Activated naive CD4-positive, alpha-beta T cell treated with anti-CD3 and anti-CD28 coated beads, Interleukin-2, amount 50 U/mL, for 72 hours (primary cell): ENCODE measurements around the gene CPTP. TPM values are rescaled to one million over a fixed set of nuclear protein-coding genes. Genes with fewer than 3 reads are reported as not detected.
"Not testable (repeated sequence)": the region's sequence is repeated elsewhere in the genome, so short reads cannot be mapped to it uniquely, and the experiment has no call there.

Experiments used
- ATAC-seq, 2 donors: fragments of 150-1000 bp; cut with Tn5 transposase; 2 replicates each; pipeline ENCODE4 v1.10.0; 2021; ENCODE audit warnings: mild to moderate bottlenecking in 2 of 2, moderate library complexity in 2 of 2
- DNase-seq, 2 donors: peaks; one replicate each; pipeline ENCODE4 v3.0.0; 2021 to 2022; ENCODE audit warnings: low spot score in 2 of 2
- H3K27ac Mint-ChIP-seq, 2 donors: one replicate each; pipeline ENCODE4 v1.8.0; 2022; ENCODE audit warnings: mild to moderate bottlenecking in 2 of 2, mixed read lengths in 2 of 2
- H3K36me3 Mint-ChIP-seq, 2 donors: one replicate each; pipeline ENCODE4 v1.8.0; 2022; ENCODE audit warnings: mixed read lengths in 2 of 2
- H3K9me3 Mint-ChIP-seq, 2 donors: one replicate each; pipeline ENCODE4 v1.8.0; 2022; ENCODE audit warnings: mixed read lengths in 2 of 2
- total RNA-seq, 2 donors: library from RNA; stranded (reverse); gene quantifications; one replicate each; pipeline ENCODE4 v1.2.3, GENCODE V29; 2022

Gene CPTP
- total RNA-seq, 2 donors from 2014 or later: 9.8 to 12.2 TPM

DNA sequence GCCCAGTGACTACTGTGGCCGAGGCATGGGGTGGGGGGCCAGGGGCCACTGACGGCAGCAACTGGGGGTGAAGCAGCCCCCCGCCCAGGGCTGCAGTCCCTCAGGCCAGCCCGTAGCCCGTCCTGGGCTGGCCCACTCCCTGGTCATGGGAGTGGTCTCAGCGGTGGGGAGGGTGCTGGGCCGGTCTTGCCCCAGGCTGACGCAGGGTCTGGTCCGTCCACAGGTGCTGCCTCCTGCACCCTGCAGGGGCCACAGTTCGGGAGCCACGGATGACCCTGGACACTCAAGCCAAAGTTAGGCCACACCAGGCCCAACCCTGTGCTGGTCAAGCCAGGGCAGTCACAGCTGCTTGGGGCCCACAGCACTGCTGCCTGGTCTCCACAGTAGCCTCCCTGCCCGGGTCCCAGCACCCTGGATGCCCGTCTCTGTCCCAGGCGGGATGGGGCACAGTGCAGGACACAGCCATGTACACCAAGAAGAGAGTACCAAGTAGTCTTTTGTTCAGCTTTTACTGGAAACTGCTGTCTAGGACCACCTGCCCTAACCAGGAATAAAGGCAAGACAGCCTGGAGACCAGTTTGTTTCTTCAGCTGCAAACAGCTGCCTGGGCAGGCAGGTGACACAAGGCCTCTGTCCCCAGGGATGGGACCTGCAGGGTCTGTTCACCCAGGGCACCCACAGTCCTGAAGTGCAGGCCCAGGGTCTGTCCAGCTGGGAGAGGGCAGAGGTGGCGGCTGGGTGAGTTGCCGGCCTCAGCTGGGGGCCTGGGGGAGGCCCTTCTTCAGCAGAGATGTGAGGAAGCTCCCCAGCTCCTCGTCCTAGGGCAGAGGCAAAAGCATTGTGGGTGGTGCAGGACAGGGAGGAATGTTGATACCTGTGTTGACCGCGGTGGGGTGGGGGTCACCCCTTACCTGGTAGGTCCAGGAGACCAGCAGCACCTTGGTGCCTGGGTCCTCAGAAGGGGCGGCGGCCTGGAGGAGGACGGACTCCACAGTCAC is 13.2 kb upstream of the CPTP start:
- DNase-seq: no peak
- Mint-ChIP-seq H3K9me3 (no peaks in the 10 kb centered on the region), H3K36me3 (peaks cover 0 to 7% of the 10 kb centered on the region in 2 donors), H3K27ac (peak overlapping the region in 1 of 2 donors; percentile 27)
- no peak for ATAC-seq

DNA sequence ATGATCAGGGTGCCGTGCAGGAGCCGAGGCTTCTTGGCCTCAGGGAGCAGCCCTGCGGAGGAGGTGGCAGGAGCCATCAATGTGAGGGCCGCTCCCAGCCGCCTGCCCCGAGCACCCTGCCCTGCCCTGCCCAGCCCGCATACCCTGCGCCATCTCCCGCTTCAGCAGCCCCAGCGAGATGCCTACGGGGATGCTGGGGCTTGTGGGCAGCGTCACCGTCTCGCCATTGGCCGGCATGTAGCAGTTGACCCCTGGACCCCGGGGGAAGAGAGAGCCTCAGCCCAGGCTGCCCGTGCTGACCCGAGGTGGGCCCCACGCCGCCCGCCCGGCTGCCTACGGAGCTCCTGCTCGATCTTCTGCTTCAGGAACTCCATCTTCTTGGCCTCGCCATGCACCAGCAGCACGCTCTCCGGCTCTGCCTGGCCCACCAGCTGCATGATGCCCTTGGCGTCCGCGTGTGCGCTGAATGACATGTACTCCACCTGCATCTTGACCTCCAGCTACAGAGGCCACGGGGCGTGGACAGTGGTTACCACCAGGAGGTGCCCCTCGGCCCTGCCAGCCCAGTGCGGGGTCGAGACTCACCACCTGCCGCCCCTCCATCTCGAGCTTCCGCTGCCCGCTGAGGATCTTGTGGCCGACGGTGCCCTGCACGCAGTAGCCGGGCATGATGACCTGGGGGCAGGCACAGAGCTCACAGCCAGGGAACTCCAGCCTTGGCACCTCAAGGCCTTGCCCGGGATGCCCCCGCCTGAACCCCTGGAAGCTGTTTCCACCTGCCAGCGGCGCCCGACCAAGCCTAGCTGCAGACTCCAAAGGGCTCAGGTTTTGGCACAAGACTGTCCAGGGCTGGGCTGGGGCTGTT is 11.9 kb upstream of the CPTP start:
- H3K27ac Mint-ChIP-seq: no peak overlapping the region
- no peak for ATAC-seq
- H3K9me3 Mint-ChIP-seq: no peaks in the 10 kb centered on the region

DNA sequence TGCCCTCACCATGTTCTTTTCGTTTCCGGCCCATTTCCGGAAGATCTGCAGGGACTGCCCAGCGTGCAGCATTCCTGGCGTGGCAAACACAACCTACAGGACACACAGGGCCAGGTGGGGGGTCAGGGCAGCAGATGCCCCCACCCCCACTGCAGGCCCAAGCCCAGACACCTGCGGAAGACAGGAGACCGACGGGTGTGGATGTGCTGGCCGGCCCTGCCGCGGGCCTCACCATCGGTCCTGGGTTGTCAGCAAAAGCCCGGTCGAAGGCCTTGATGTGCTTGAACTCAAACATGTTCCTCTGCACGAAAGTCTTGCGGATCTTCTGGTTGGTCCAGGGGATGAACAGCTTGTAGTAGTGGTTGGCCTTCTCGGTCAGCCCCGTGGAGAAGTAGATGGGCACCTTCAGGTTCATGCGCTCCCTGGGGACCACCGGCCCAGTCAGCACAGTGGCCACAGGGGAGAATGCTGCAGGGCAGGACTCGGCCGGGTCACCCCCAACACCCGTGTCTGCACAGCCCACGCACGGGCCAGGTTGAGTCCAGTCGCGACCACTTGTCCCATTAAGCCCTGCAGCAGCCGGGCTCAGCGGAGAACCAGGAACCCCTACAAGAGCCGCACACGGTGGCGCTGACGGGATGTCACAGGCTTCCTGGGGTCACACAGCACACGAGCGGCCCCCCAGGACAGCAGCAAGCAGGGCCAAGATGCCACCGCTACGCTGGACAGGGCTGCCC is 10.9 kb upstream of the CPTP start:
- H3K36me3 Mint-ChIP-seq: no peaks in the 10 kb centered on the region
- no peaks in the 10 kb centered on the region for H3K9me3 Mint-ChIP-seq
- H3K27ac Mint-ChIP-seq: no peak overlapping the region
- DNase-seq (no peak), ATAC-seq (no peak)

More for the DNA sequence above, 11.9 kb upstream of the CPTP start:
- DNase-seq: no peak
- no peaks in the 10 kb centered on the region for H3K36me3 Mint-ChIP-seq

DNA sequence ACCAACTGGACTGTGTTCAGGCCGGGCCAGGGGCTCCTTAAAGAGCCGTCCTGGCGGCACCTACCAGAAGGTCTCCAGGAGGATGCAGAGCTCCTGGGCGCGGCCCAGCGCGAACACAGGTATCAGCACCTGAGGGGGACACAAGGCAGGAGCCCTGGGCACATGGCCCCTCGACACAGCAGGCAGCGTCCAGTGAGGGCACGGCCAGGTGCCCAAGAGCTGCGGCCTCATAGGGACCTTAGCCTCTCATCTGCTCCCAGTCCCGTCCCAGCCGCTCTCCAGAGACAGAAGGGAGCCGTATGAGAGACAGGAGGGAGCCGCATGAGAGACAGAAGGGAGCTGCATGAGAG is 10.4 kb upstream of the CPTP start:
- Mint-ChIP-seq H3K36me3 (no peaks in the 10 kb centered on the region), H3K27ac (no peak overlapping the region), H3K9me3 (no peaks in the 10 kb centered on the region)
- ATAC-seq (no peak), DNase-seq (no peak)

DNA sequence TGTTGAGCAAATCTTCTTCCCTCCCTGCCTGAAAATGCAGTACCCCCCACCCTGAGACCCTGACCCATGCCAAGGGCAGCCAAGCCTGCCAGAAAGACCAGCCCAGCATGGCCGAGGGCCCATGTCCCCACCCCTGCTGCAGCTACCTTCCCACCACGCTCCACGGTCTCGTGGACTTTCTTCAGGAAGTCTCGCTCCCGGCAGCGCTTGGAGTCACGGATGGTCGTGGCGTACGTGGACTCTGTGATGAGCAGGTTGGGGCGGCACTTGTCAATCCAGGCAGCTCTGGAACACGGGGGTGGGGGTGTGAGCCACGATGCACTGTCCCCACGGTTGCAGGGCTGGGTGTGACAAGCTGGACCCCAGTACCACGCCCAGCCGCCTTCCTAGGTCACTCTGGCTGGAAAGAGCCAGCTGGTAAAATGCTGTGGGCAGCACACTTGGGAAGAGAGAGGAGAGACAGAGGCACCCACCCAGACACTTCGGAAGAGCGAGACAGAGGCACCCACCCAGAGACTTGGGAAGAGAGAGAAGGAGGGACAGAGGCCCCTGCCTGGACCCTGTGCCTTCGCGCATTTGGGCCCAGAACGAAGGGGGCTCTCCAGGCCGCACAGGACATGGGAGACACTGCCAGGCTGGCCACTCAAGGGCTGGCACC is 9.8 kb upstream of the CPTP start:
- Mint-ChIP-seq H3K27ac (peak overlapping the region in 1 of 2 donors; percentile 78), H3K36me3 (no peaks in the 10 kb centered on the region), H3K9me3 (no peaks in the 10 kb centered on the region)
- ATAC-seq: no peak
- no peak for DNase-seq

DNA sequence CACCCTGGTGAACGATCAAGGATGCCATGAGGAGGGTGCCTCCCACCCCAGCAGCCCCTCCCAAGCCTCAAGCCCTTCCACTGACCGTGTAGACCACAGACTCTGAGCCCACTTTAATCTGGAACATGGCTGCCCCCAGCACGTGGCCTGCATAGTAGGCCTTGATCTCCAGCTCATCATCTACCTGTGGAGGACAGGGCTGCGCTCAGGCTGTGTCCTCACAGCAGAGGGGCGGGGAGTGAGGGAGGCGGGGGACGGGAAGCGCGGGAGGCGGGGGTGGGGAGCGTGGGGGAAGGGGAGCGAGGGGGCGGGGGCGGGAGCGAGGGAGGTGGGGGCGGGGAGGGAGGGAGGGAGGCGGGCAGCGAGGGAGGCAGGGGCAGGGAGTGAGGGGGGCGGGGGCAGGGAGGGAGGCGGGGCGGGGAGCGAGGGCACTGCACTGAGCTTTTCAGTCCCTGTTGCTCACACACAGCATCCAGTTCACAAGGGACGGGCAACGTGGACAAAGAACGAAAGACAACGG is 9.1 kb upstream of the CPTP start:
- ATAC-seq: no peak
- H3K9me3 Mint-ChIP-seq: no peaks in the 10 kb centered on the region
- DNase-seq: no peak
- peak overlapping the region in 1 of 2 donors; percentile 78 for H3K27ac Mint-ChIP-seq
- H3K36me3 Mint-ChIP-seq: no peaks in the 10 kb centered on the region

DNA sequence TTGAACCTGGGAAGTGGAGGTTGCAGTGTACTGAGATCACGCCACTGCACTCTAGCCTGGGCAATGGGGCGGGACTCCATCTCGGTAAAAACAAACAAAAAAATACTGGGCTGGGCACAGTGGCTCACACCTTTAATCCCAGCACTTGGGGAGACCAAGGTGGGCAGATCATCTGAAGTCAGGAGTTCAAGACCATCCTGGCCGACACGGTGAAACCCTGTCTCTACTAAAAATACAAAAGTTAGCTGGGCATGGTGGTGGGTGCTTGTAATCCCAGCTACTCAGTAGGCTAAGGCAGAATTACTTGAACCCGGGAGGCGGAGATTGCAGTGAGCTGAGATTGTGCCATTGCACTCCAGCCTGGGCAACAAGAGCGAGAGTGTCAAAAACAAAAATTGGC is 8.4 kb upstream of the CPTP start:
- H3K27ac Mint-ChIP-seq: peak overlapping the region in 1 of 2 donors; percentile 79
- H3K36me3 Mint-ChIP-seq, H3K9me3 Mint-ChIP-seq, ATAC-seq, DNase-seq: not testable (repeated sequence)

DNA sequence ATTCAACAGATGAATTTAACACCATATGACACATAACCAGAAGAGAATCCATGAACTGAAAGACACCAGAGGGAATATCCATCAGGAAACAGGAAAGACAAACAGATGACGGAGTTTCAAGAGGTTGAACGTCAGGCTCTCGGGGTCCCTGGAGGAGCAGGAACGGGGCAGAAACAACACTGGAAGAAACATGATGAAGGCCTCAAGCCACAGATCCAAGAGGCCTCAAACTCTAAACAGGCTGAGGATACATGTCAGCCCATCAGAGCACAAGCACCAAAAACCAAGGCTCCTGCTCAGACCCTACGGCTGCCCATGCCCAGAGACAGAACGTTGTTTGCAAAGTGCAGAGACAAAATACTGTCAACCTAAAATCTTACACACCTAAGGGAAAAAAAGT is 7.2 kb upstream of the CPTP start:
- DNase-seq: no peak
- ATAC-seq: no peak
- no peaks in the 10 kb centered on the region for H3K36me3 Mint-ChIP-seq
- peak overlapping the region in 1 of 2 donors; percentile 51 for H3K27ac Mint-ChIP-seq
- H3K9me3 Mint-ChIP-seq: no peaks in the 10 kb centered on the region

DNA sequence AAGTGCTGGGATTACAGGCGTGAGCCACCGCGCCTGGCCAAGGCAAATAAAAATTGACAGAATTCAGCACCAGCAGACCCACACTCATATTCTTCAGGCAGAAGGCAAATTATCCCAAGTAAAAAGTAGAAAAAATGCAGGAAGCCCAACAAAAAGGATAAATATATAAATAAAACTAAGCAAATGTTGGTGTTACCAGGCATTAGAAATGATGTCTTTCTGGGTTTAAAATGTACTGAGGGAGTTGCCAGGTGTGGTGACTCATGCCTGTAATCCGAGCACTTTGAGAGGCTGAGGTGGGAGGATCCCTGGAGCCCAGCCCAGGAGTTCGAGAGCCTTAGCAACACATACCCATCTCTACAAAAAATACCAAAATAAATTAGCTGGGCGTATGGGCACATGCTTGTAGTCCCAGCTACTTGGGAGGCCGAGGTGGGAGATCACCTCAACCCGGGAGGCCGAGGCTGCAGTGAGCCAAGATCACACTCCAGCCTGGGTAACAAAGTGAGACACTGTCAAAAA is 6.4 kb upstream of the CPTP start:
- DNase-seq (no peak), ATAC-seq (no peak)
- H3K36me3 Mint-ChIP-seq: peaks cover 0 to under 1% of the 10 kb centered on the region in 2 donors
- H3K9me3 Mint-ChIP-seq: no peaks in the 10 kb centered on the region
- peak overlapping the region in 1 of 2 donors; percentile 54 for H3K27ac Mint-ChIP-seq

DNA sequence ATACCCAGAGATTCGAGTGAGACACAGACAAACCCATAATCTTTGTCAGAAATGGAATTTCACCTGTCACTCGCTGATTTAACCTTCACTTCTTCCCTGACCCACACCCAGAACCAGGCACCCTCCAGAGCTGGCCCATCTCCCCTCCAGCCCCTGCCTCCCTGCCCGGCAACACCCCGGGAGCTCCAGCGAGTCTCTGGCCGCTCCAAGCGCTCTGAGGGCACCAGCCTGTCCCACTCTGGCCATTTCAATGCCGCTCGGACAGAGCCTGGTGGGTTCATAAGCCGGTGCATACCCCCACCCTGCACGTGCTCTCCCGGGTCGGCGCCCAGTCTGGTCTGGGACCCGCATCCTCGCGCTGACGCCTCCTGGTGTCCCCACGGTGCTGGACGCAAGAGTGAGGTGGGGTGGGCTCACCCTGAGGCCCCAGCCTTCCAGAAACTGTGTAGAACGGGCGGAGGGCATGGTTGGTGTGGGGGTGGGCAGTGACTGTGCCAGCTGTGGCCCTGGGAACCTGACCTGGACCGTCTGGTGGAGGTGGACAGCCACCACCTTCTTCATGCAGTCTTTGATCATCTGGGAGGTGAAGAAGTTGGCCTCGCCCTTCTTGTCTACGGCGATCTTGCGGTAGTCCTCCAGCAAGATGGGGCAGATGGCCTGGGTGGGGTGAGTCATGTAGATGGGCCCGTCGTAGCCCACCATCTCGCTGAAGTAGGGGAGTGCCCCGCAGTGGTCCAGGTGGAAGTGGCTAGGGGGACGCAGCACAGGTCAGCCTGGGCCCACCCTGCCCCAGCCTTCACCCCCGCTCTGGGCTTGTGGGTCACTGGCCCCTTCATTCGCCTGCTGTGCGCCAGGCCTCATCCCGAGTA is 5.6 kb upstream of the CPTP start:
- Mint-ChIP-seq H3K36me3 (peaks cover 0 to 7% of the 10 kb centered on the region in 2 donors), H3K9me3 (no peaks in the 10 kb centered on the region), H3K27ac (peak overlapping the region; percentile 54 to 75)
- no peak for ATAC-seq
- no peak for DNase-seq

DNA sequence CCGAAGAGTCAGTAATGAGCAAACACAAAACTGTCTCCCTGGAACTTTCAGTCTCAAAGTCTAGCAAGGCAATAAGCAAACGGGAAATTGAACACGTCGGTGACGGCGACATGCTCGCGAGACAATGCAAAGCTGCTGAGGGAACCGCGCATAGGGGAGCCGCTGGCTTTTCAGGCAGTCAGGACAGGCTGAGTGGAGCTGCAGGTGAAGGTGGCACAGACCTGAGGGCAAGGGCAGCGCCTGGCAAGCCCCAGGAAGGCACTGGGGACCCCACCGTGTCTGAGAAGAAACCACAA is 5.0 kb upstream of the CPTP start:
- Mint-ChIP-seq H3K9me3 (no peaks in the 10 kb centered on the region), H3K27ac (peak overlapping the region; percentile 54 to 75), H3K36me3 (peaks cover 0 to 7% of the 10 kb centered on the region in 2 donors)
- ATAC-seq (no peak), DNase-seq (no peak)

DNA sequence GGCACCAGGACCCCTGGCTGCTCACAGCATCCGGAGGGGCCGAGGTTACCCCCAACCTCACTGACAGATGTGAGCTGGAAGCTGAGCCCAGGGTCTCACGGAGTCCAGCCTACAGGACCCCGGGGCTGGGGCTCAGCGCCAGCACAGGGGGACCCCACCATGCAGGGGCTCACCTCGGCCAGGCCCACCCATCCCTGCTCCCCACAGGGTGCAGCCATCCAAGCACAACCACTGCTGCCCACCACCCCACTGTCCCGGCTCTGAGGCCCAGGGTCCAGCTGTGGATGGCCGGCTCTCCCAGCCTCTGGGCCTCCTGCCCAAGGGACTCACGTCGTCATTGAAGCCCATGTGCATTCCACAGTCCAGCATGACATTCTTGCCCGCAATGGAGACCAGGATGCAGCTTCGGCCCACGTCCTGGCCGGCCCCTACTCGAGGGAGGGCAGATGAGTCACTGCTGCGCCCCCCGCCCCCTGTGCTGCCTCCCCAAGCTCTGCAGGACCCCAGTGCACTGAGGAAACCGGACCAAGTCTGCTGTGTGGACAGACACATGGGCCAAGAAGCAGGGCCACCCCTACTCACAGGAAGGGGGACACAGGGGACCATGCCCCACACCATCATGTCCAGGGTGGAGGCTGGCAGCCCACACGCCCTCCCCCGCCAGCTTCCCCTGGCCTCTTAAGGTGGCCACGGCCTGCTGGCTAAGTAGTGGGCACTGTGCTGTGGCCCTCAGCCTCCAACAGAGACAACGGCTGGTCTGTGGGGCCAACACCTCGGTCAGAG is 3.7 kb upstream of the CPTP start:
- no peak for DNase-seq
- ATAC-seq: no peak
- Mint-ChIP-seq H3K9me3 (no peaks in the 10 kb centered on the region), H3K36me3 (peaks cover 0 to 7% of the 10 kb centered on the region in 2 donors), H3K27ac (peak overlapping the region in 1 of 2 donors; percentile 32)

DNA sequence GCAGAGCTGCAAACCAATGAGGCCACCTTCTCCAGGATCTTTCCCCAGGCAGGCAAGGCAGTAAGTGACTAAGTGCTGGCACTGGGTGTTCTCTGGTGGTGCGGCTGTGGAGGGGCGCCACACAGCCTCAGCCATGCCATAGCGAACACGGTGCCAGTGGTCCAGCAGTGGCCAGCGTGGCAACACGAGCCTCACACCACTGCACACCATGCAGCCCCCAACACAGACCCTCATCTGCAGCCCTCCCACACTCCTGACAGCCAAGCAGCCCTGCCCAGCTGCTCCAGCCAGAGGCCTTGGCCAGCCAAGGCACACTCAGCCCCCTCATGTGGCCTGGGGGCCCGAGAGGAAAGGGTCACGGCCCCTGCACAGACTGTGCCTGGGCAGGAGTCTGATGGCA is 3.1 kb upstream of the CPTP start:
- H3K27ac Mint-ChIP-seq: no peak overlapping the region
- H3K36me3 Mint-ChIP-seq: peaks cover 0 to 7% of the 10 kb centered on the region in 2 donors
- no peaks in the 10 kb centered on the region for H3K9me3 Mint-ChIP-seq
- ATAC-seq (no peak), DNase-seq (no peak)

DNA sequence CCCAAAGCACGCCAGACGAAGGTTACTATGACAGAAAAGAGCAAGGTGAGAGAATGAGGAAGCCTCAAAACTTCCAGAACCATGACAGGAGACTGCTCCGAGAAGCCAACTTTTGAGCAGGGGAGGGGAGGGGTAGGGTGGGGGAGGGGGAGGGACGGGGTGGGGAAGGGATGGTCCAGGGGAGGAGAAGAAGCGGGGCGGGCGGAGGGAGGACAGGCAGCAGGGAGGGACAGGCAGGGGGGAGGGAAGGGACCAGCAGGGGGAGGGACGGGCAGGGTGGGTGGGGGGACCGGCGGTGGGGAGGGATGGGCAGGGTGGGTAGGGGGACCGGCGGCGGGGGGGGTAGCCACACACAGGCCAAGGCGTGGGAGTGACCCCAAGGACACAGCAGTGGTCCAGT is 2.2 kb upstream of the CPTP start:
- Mint-ChIP-seq H3K36me3 (peaks cover 0 to 7% of the 10 kb centered on the region in 2 donors), H3K9me3 (no peaks in the 10 kb centered on the region), H3K27ac (peak overlapping the region in 1 of 2 donors; percentile 97)
- DNase-seq (no peak), ATAC-seq (no peak)
